Peyer's patch (tissue), 4 donors: ENCODE data around the gene CLK2. TPM values are rescaled to one million over a fixed set of nuclear protein-coding genes. Genes with fewer than 3 reads are reported as not detected.

Experiments used
- DNase-seq, 3 donors: peaks; one replicate each; pipeline ENCODE4 v3.0.0-alpha.2; 2017 to 2019
- H3K27ac ChIP-seq, 4 donors: fragments of 200-600 bp; sonication (generic); one replicate each; pipeline ENCODE4 v1.5.1; 2016 to 2019
- H3K27me3 ChIP-seq, 2 donors: fragments of 200-600 bp; sonication (generic); one replicate each; pipeline ENCODE4 v1.5.1; 2019
- H3K36me3 ChIP-seq, 3 donors: fragments of 200-600 bp; sonication (generic); one replicate each; pipeline ENCODE4 v1.5.1; 2016 to 2019
- H3K4me1 ChIP-seq, 4 donors: fragments of 200-600 bp; sonication (generic); one replicate each; pipeline ENCODE4 v1.5.1; 2016 to 2019
- H3K4me3 ChIP-seq, 4 donors: fragments of 200-600 bp; sonication (generic); 1 replicate in 3 of 4; 2 replicates in 1 of 4; pipeline ENCODE4 v1.5.1; 2016 to 2019; ENCODE audit warnings: mild to moderate bottlenecking in 1 of 4
- H3K9me3 ChIP-seq, 4 donors: fragments of 200-600 bp; sonication (generic); one replicate each; pipeline ENCODE4 v1.5.1; 2016 to 2019; ENCODE audit warnings: mild to moderate bottlenecking in 1 of 4
- POLR2A ChIP-seq, 2 donors: fragments of 450-650 bp; IDR thresholded peaks; one replicate each; pipeline ENCODE4 v1.5.1; 2017; ENCODE audit warnings: antibody characterized with exemption in 2 of 2, mild to moderate bottlenecking in 2 of 2, moderate library complexity in 2 of 2
- total RNA-seq, 4 donors: library from RNA; depleted of rRNA; stranded (reverse); fragments of >200 nt; gene quantifications; one replicate each; pipeline ENCODE4 v1.1.0, GENCODE V29; 2016
- TF ChIP-seq, protein P1 (sequence below), 6 experiments: fragments of 450-650 bp in 4 of 6; fragments of 200-600 bp in 2 of 6; sonication (generic) in 1 of 6; IDR thresholded peaks; one replicate each; pipeline ENCODE4 v1.5.1; 2017 to 2019; ENCODE audit warnings: antibody characterized with exemption in 6 of 6, mild to moderate bottlenecking in 3 of 6, moderate library complexity in 1 of 6

CLK2 gene
- 100 to 1,000 TPM in 2 of 4 donors, 10 to 100 TPM in 2; 44.7 to 125 (median 98.5) TPM for total RNA-seq

DNA sequence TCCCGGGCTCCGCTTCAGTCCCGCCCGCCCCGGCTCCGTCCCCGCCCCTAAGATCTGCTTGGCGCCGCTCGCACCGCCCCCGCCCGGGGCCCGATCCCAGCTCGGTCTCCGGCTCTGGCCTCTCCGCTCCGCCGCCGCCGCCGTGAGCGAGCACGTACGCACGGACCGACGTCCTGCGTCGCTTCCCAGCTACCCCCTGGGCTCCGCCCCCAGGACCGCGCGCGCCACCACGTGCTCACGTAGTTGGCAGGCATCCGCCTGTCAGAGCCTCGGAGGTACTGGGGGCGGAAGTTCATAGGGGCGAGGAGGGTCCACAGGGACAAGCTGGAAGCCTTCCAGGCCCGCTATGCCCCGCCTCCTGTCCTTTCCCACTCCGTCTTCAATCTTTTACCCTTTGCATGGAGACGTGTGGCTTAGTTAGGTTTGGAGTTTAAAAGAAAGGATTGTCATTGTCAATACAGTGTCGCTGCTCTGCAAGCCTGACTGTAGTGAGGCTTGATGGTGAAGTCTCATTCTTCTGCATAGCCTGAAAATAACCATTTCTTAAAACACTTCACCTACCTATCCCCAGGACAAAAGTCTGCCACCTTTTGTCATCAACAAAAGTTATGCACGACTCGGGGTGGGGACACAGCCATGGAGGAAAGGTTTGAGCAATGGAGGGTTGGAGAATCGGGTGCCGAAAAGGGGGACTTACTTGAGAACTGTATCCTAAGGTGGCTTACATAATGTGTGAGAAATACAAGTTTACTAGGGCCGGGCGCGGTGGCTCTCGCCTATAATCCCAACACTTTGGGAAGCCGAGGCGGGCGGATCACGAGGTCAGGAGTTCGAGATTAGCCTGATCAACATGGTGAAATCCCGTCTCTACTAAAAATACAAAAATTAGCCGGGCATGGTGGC is at the start of gene CLK2:
TSS of gene CLK2 (minus strand) at position 162 of the 903 bp plus-strand sequence. CDS start 2,527 bp downstream, outside the sequence.
- TF ChIP-seq POLR2A (IDR thresholded peaks at IDR 0.05) = peak; percentile 65 to 84
- TF ChIP-seq, protein P1, sequence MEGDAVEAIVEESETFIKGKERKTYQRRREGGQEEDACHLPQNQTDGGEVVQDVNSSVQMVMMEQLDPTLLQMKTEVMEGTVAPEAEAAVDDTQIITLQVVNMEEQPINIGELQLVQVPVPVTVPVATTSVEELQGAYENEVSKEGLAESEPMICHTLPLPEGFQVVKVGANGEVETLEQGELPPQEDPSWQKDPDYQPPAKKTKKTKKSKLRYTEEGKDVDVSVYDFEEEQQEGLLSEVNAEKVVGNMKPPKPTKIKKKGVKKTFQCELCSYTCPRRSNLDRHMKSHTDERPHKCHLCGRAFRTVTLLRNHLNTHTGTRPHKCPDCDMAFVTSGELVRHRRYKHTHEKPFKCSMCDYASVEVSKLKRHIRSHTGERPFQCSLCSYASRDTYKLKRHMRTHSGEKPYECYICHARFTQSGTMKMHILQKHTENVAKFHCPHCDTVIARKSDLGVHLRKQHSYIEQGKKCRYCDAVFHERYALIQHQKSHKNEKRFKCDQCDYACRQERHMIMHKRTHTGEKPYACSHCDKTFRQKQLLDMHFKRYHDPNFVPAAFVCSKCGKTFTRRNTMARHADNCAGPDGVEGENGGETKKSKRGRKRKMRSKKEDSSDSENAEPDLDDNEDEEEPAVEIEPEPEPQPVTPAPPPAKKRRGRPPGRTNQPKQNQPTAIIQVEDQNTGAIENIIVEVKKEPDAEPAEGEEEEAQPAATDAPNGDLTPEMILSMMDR (IDR thresholded peaks at IDR 0.05) = peak in 1 of 6 experiments; percentile 6
- peak within 1 kb of the TSS; percentile 68 to 96 (median 74) for H3K4me3 ChIP-seq
- DNase-seq = peak; percentile 94 to 98 (median 97)
- no peaks in the 10 kb centered on the region for H3K9me3 ChIP-seq
- no peaks in the 10 kb centered on the region for H3K27me3 ChIP-seq
- H3K27ac ChIP-seq = peak within 1 kb of the TSS; percentile 95 to 99 (median 97)
- peaks cover 0 to 30% (median 4%) of the 10 kb centered on the region in 3 donors for H3K36me3 ChIP-seq
- H3K4me1 ChIP-seq = peaks cover 0 to 33% (median 8%) of the 10 kb centered on the region in 4 donors

DNA sequence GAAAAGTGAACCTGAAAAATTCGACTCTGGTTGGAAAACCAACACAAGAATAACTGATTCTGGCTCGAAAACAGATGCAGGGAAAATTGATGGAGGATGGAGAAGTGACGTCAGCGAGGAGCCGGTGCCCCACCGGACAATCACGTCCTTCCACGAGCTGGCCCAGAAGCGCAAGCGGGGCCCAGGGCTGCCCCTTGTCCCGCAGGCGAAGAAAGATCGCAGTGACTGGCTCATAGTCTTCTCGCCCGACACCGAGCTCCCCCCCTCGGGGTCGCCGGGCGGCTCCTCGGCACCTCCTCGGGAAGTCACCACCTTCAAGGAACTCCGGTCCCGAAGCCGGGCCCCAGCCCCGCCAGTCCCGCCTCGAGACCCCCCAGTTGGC is 49.3 kb upstream of the CLK2 start:
- H3K4me3 ChIP-seq = peak overlapping the region; percentile 70 to 98 (median 80)
- H3K27me3 ChIP-seq = no peaks in the 10 kb centered on the region
- DNase-seq = peak in 1 of 3 donors; percentile 55
- peak overlapping the region; percentile 93 to 99 (median 96) for H3K27ac ChIP-seq
- no peak for TF ChIP-seq POLR2A (IDR thresholded peaks at IDR 0.05)
- TF ChIP-seq, protein P1 (IDR thresholded peaks at IDR 0.05) = no peak
- peaks cover 0 to 32% (median 0%) of the 10 kb centered on the region in 3 donors for H3K36me3 ChIP-seq
- no peaks in the 10 kb centered on the region for H3K9me3 ChIP-seq
- peaks cover 0 to 34% (median 8%) of the 10 kb centered on the region in 4 donors for H3K4me1 ChIP-seq

DNA sequence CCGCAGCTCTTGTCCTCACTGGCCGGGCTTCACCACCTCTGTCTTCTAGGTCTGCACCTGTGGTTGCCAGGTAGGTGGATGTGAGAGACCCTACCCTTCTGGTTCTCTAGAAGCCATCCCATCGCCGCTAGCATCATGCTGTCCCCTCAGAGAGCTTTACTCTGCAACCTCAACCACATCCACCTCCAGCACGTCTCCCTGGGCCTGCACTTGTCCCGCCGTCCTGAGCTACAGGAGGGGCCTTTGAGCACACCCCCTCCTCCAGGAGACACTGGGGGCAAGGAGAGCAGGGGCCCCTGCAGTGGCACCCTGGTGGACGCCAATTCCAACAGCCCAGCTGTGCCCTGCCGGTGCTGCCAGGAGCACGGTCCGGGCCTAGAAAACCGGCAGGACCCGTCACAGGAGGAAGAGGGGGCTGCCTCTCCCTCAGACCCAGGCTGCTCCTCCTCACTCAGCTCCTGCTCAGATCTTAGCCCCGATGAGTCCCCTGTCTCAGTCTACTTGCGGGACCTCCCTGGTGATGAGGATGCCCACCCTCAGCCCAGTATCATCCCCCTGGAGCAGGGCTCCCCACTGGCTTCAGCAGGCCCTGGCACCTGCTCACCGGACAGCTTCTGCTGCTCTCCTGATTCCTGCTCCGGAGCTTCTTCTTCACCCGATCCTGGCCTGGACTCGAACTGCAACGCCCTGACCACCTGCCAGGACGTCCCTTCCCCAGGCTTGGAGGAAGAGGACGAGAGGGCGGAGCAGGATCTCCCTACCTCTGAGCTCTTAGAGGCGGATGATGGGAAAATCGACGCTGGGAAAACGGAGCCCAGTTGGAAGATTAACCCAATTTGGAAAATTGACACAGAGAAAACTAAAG is 48.6 kb upstream of the CLK2 start:
- H3K36me3 ChIP-seq = peaks cover 0 to 26% (median 0%) of the 10 kb centered on the region in 3 donors
- H3K4me1 ChIP-seq = peaks cover 0 to 38% (median 8%) of the 10 kb centered on the region in 4 donors
- no peaks in the 10 kb centered on the region for H3K9me3 ChIP-seq
- H3K27me3 ChIP-seq = no peaks in the 10 kb centered on the region
- peak in 1 of 3 donors; percentile 47 for DNase-seq
- peak overlapping the region; percentile 68 to 99 (median 84) for H3K27ac ChIP-seq
- no peak for TF ChIP-seq POLR2A (IDR thresholded peaks at IDR 0.05)
- TF ChIP-seq, protein P1 (IDR thresholded peaks at IDR 0.05) = no peak
- peak overlapping the region in 3 of 4 donors; percentile 70 to 98 (median 82) for H3K4me3 ChIP-seq

DNA sequence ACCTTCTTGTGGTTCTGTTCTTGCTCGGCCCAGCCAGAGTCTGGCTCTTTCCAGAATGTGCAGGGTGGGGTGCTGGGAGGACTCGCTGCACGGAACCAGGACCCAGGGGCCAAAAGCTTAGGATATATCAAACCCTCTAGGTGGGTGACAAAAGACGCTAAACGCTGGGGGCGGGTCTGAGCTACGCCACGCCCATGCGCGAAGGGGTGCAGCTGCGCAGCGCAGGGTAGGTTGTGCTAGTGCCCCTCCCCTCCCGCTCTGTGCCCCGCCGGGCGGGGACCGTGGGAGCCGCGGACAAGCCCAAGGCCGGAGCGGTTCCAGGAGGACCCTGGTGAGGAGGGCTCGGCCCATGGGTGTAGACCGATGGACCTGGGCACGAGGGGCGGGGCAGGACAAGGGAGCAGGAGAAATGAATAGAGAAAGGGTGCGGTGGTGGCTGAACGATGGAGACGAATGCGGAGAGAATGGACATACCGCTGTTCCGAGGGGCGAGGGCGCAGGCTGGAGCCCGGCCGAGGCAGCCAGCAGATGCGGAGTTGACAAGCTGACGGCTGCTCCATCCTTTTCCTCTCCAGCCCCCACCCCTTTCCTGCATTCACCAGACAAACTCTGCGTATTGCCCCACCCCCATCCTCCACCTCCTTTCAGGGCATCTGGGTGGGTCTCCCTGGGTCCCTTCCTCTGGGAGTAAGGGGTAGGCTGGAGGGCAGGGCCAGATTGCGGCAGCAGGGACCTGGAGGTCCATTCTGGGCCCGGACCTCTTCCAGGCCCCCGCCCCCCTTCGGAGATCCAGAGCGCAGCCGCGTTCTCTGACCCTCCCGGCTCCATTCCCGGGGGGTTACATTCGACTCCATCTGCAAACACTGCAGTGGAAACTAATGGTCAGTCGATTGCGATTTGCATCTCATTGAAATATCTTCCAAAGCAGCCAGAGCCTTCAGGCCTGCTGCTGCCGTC is 47.6 kb upstream of the CLK2 start, which contains the start of gene RUSC1:
TSS of gene RUSC1 (plus strand) at position 234 of the 957 bp plus-strand sequence. CDS start 880 bp downstream, outside the sequence.
- DNase-seq = peak; percentile 69 to 90 (median 90)
- H3K4me3 ChIP-seq = peak within 1 kb of the TSS; percentile 28 to 51 (median 44)
- TF ChIP-seq, protein P1 (IDR thresholded peaks at IDR 0.05) = no peak
- TF ChIP-seq POLR2A (IDR thresholded peaks at IDR 0.05) = peak in 1 of 2 donors; percentile 18
- H3K9me3 ChIP-seq = no peaks in the 10 kb centered on the region
- H3K27me3 ChIP-seq = no peaks in the 10 kb centered on the region
- H3K4me1 ChIP-seq = peaks cover 0 to 44% (median 8%) of the 10 kb centered on the region in 4 donors
- H3K36me3 ChIP-seq = peaks cover 0 to 19% (median 0%) of the 10 kb centered on the region in 3 donors
- H3K27ac ChIP-seq = peak within 1 kb of the TSS; percentile 26 to 94 (median 71)
